ENCODE data around the gene PRAME. TPM values are rescaled to one million over a fixed set of nuclear protein-coding genes. Genes with fewer than 3 reads are reported as not detected.

PRAME gene

GRCh38 chr22:22498267-22498666, 60.8 kb downstream of the PRAME start:
- Histone ChIP-seq H3K4me1 (ENCODE audit: control insufficient read depth, insufficient read depth, low read depth, low read length) (no peaks in the 10 kb centered on the region), H3K36me3 (ENCODE audit: control insufficient read depth in 1 of 2, insufficient read depth in 2 of 2, low read depth in 1 of 2, low read length in 2 of 2) (no peaks in the 10 kb centered on the region), H3K14ac (ENCODE audit: low read length in 2 of 2) (no peak overlapping the region), H2BK12ac (ENCODE audit: low read length in 2 of 2) (no peak overlapping the region), H3K27me3 (ENCODE audit: control insufficient read depth in 1 of 2, insufficient read depth in 1 of 2, low read length in 2 of 2) (no peaks in the 10 kb centered on the region), H3K23ac (ENCODE audit: low read length in 2 of 2) (no peak overlapping the region), H2AK5ac (ENCODE audit: low read length, severe bottlenecking) (no peak overlapping the region), H4K8ac (ENCODE audit: low read length) (no peak overlapping the region), H3K4me2 (ENCODE audit: low read length, poor library complexity, severe bottlenecking) (no peak overlapping the region), H3K18ac (ENCODE audit: low read depth in 1 of 2, low read length in 2 of 2) (no peak overlapping the region), H3K4me3 (ENCODE audit: insufficient read depth in 1 of 2, low read depth in 1 of 2, low read length in 2 of 2) (no peak overlapping the region), H2BK120ac (ENCODE audit: low read depth, low read length) (no peak overlapping the region), H3K27ac (ENCODE audit: low read length, poor library complexity, severe bottlenecking) (no peak overlapping the region), H2BK5ac (ENCODE audit: low read depth, low read length, poor library complexity, severe bottlenecking) (no peak overlapping the region), H3K9ac (ENCODE audit: low read length) (no peak overlapping the region), H3K4ac (ENCODE audit: low read depth in 1 of 2, low read length in 2 of 2) (no peak overlapping the region), H3K79me1 (replicated peaks; ENCODE audit: low read length, poor library complexity, severe bottlenecking) (peaks cover 2% of the 10 kb centered on the region), H3K9me3 (ENCODE audit: control insufficient read depth, low read length) (no peaks in the 10 kb centered on the region), H2BK15ac (ENCODE audit: low read depth, poor library complexity, severe bottlenecking) (no peak overlapping the region), H4K91ac (ENCODE audit: low read length) (no peak overlapping the region), H2AFZ (ENCODE audit: low read depth, low read length) (no peak overlapping the region)
- no peak for DNase-seq
- WGBS = 83% methylated on average over 1 of the region's 2 CpGs

Small RNA genes within 50 kb of the gene (small RNA-seq; reads per million reads assigned to genes)
- not detected for gene IGLV2-34 (ENCODE audit: low read depth)

Measured in mesenchymal stem cell (in vitro differentiated cells and primary cell).